Right ventricle myocardium inferior (tissue), 1 donor: ENCODE data around the gene KRT82. TPM values are rescaled to one million over a fixed set of nuclear protein-coding genes. Genes with fewer than 3 reads are reported as not detected.

Source experiments
- ATAC-seq: fragments of 200-7000 bp; cut with Tn5 transposase; one replicate; pipeline ENCODE4 v1.9.1; 2020; ENCODE audit warnings: mild to moderate bottlenecking, moderate library complexity
- DNase-seq: peaks from one replicate; pipeline ENCODE4 v3.0.0; 2021; ENCODE audit errors: missing footprints
- intact Hi-C: fragments of 100-400 bp; cut with DNase I; formaldehyde crosslinking; loops from one replicate; pipeline ENCODE4 v1.11.0; 2022
- total RNA-seq: library from RNA; stranded (reverse); fragmentation: NEBNext Ultra II Directional; extraction: Animal tissue kit (Norgen Biotek cat#: 25700); gene quantifications from one replicate; pipeline ENCODE4 v1.2.1, GENCODE V29; 2021
- donor health status: DM: no; HTN: yes; CAD: no; lungs with severe emphysema.

The KRT82 gene
- total RNA-seq, 1 donor from 2014 or later = not detected

- intact Hi-C loops = no loop called here
- no peak for DNase-seq
- ATAC-seq = no peak
Measured at GRCh38 chr12:52392465-52393007, 13.6 kb downstream of the KRT82 start.

- intact Hi-C loops = no loop called here
- ATAC-seq (peak; percentile 82), DNase-seq (peak; percentile 89)
Measured at GRCh38 chr12:52391618-52392002, 14.5 kb downstream of the KRT82 start.

- DNase-seq (peak; percentile 43), ATAC-seq (no peak)
- intact Hi-C loops = no loop called here
Measured at GRCh38 chr12:52390739-52391617, 15.2 kb downstream of the KRT82 start.

- no peak for ATAC-seq
- intact Hi-C loops = loop anchor here (10.0 kb wide), 1 partner anchor 175 kb away; no protein-coding TSS in a partner anchor
- peak; percentile 64 for DNase-seq
Measured at GRCh38 chr12:52389313-52390207, 16.6 kb downstream of the KRT82 start.

- ATAC-seq (no peak), DNase-seq (no peak)
- intact Hi-C loops = loop anchor here (10.0 kb wide), 1 partner anchor 177 kb away; no protein-coding TSS in a partner anchor
Measured at GRCh38 chr12:52387859-52388258, 18.3 kb downstream of the KRT82 start.

- ATAC-seq (no peak), DNase-seq (no peak)
- intact Hi-C loops = loop anchor here (10.0 kb wide), 1 partner anchor 180 kb away; no protein-coding TSS in a partner anchor
Measured at GRCh38 chr12:52385226-52385702, 20.9 kb downstream of the KRT82 start, which contains the start of gene KRT84. Gene KRT84, minus strand, starts transcription at chr12:52385652. Its CDS starts 67 bp downstream, at chr12:52385585.

GRCh38 chr12:52383331-52383730 lies 22.8 kb downstream of the KRT82 start:
- DNase-seq = no peak
- intact Hi-C loops = loop anchor here (10.0 kb wide), 1 partner anchor 181 kb away; no protein-coding TSS in a partner anchor
- no peak for ATAC-seq

- DNase-seq = no peak
- no peak for ATAC-seq
- intact Hi-C loops = loop anchor here (10.0 kb wide), 1 partner anchor 182 kb away; no protein-coding TSS in a partner anchor
Measured at GRCh38 chr12:52382854-52383253, 23.3 kb downstream of the KRT82 start.

- ATAC-seq (no peak), DNase-seq (no peak)
- intact Hi-C loops = loop anchor here (10.0 kb wide), 1 partner anchor 184 kb away; no protein-coding TSS in a partner anchor
Measured at GRCh38 chr12:52381206-52381605, 24.9 kb downstream of the KRT82 start.

- peak; percentile 61 for DNase-seq
- intact Hi-C loops = loop anchor here (10.0 kb wide), 1 partner anchor 185 kb away; no protein-coding TSS in a partner anchor
- ATAC-seq = no peak
Measured at GRCh38 chr12:52380271-52380694, 25.9 kb downstream of the KRT82 start.

- intact Hi-C loops = loop anchor here (10.0 kb wide), 1 partner anchor 605 kb away; no protein-coding TSS in a partner anchor
Measured at GRCh38 chr12:52379536-52379935, 26.6 kb downstream of the KRT82 start.

GRCh38 chr12:52378091-52378490 lies 28.0 kb downstream of the KRT82 start:
- ATAC-seq (peak; percentile 13), DNase-seq (no peak)
- intact Hi-C loops = loop anchor here (10.0 kb wide), 1 partner anchor 607 kb away; no protein-coding TSS in a partner anchor

More at GRCh38 chr12:52379536-52379935, 26.6 kb downstream of the KRT82 start:
- ATAC-seq (no peak), DNase-seq (no peak)

- intact Hi-C loops = loop anchor here (10.0 kb wide), 1 partner anchor 608 kb away; no protein-coding TSS in a partner anchor
- no peak for DNase-seq
- ATAC-seq = no peak
Measured at GRCh38 chr12:52377266-52377665, 28.9 kb downstream of the KRT82 start.

GRCh38 chr12:52372216-52373154 lies 33.6 kb downstream of the KRT82 start:
- DNase-seq (no peak), ATAC-seq (peak; percentile 79)
- intact Hi-C loops = loop anchor here (1.0 to 10.0 kb wide), 3 partner anchors 135 to 612 kb away; no protein-coding TSS in a partner anchor

GRCh38 chr12:52371716-52372115 lies 34.4 kb downstream of the KRT82 start:
- intact Hi-C loops = loop anchor here (1.0 to 10.0 kb wide), 3 partner anchors 136 to 613 kb away; no protein-coding TSS in a partner anchor
- DNase-seq = peak; percentile 7
- ATAC-seq = no peak

GRCh38 chr12:52370926-52371608 lies 35.1 kb downstream of the KRT82 start:
- DNase-seq (peak; percentile 54), ATAC-seq (peak; percentile 79)
- intact Hi-C loops = loop anchor here (10.0 kb wide), 1 partner anchor 614 kb away; no protein-coding TSS in a partner anchor
